ENCODE measurements around the gene ADRA2C. TPM values are rescaled to one million over a fixed set of nuclear protein-coding genes. Genes with fewer than 3 reads are reported as not detected.

Gene ADRA2C
- total RNA-seq, result 6.2 TPM
- long read RNA-seq, transcript ADRA2C-201 (1 exons, 2,129 nt), result major isoform, 23 of 23 reads
- long read RNA-seq, partial matches to known transcripts, result 0 of 23 reads
- long read RNA-seq, other reads (novel, unspliced or antisense), result 0 of 23 reads

GRCh38 chr4:3766036-3766784 is at the start of gene ADRA2C:
Gene ADRA2C, plus strand, starts transcription at chr4:3766385. Its CDS starts 222 bp downstream, at chr4:3766607.
- intact Hi-C loops (cut with DNase I), result loop anchor here (5.0 kb wide), 1 partner anchor 111 kb away; no protein-coding TSS in a partner anchor
- ATAC-seq (ENCODE audit: poor library complexity) (peak; percentile 30), DNase-seq (no peak)

DNA sequence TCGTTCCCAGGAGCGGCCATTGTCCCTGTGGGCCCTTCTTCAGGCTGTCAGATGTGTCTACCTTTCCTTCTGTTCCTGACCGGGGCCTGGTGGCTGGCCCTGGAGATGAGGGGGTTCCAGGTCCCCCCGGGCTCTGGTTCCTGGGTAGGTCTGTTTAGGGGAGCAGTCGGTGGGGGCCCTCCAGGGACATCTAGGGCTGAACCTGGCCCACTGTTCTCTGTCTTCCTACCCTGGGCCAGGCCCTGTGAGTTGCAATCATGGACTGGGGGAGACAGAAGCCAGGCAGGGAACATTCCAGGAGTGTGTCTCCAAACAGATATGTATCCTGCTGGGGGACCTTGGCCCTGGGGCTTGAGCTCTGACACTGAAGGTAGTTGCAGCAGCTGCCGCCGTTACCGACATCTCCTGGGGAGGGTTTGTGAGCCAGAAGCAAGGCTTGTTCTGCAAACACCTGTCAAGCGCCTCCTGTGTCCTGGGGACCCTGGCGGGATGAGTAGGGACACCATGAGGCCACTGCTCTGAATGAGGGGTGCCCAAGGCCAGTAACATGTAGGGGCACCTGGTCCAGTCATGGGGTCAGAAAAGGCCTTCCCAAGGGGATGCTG is 49.5 kb upstream of the ADRA2C start:
- ATAC-seq (ENCODE audit: poor library complexity), result no peak
- peak; percentile 7 for DNase-seq

GRCh38 chr4:3717241-3717640 is 48.9 kb upstream of the ADRA2C start:
- intact Hi-C loops (cut with DNase I), result no loop called here
- ATAC-seq (ENCODE audit: poor library complexity), result no peak
- peak; percentile 26 for DNase-seq

More for the DNA sequence above, 49.5 kb upstream of the ADRA2C start:
- intact Hi-C loops (cut with DNase I), result no loop called here

GRCh38 chr4:3718462-3718861 is 47.7 kb upstream of the ADRA2C start:
- intact Hi-C loops (cut with DNase I), result no loop called here
- ATAC-seq (ENCODE audit: poor library complexity) (no peak), DNase-seq (peak; percentile 4)

DNA sequence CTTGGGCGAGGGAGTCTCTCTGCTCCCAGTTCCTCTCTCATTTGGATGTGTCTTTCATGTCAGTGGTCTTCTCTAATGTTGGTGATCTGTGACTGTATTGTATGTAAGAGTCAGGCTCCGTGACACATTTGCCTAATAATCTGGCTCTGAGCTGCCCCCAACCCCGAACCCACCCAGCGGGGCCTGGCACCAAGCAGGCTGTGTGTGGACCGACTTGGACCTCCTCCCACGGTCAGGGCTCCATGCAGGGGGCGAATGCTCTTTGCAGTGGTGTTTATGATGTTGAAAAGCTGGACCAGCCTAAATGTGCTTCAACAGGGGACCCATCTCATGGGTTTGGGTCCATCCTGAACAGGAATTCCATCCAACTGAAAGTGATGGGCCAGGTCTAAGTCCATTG is 47.0 kb upstream of the ADRA2C start:
- intact Hi-C loops (cut with DNase I), result no loop called here
- no peak for ATAC-seq (ENCODE audit: poor library complexity)
- peak; percentile 24 for DNase-seq

GRCh38 chr4:3719836-3720235 is 46.3 kb upstream of the ADRA2C start:
- DNase-seq, result peak; percentile 29
- ATAC-seq (ENCODE audit: poor library complexity), result no peak
- intact Hi-C loops (cut with DNase I), result no loop called here

DNA sequence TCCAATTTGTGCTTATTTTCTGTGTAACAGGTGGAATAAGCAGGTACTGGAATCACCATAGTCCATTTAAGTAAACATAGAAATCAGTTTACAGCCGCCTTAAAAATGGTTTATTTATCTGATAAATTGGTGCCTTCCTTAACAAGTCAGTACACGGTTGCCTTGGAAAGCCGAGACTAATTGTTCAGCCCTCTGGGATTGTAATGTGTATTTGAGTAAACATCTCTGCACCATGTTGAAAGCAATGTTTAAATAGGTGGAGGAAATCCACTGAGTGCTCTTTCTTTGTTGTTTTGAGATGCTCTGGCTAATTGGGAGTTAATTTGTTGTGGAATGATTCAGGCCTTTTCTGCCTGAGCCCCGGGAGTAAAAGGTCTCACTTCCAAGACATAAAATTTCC is 45.7 kb upstream of the ADRA2C start:
- intact Hi-C loops (cut with DNase I), result no loop called here
- DNase-seq (no peak), ATAC-seq (ENCODE audit: poor library complexity) (no peak)

- intact Hi-C loops (cut with DNase I), result no loop called here
- DNase-seq (no peak), ATAC-seq (ENCODE audit: poor library complexity) (no peak)
Observed at GRCh38 chr4:3721186-3721585, 45.0 kb upstream of the ADRA2C start.

DNA sequence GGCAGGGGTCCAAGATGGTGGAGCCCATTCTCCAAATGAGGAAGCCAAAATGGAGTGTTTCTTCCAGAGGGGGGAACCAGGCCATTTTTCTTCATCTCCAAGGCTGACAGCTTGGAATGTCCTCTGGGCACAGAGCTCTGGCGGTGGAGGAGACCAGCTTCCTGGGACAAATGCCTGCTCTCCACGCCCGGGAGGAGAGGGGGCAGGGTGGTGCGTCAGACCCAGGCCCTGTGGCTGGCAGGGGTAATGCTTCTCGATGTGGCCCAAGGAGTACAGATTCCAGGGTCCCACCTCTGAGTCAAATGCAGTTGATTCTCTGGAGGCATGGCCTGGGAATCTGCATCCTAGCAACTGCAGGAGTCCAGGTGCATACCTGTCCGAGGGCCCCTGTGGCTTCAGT is 44.6 kb upstream of the ADRA2C start:
- intact Hi-C loops (cut with DNase I), result no loop called here
- ATAC-seq (ENCODE audit: poor library complexity) (no peak), DNase-seq (no peak)

GRCh38 chr4:3722446-3723231 is 43.5 kb upstream of the ADRA2C start:
- intact Hi-C loops (cut with DNase I), result no loop called here
- DNase-seq (no peak), ATAC-seq (ENCODE audit: poor library complexity) (no peak)

- ATAC-seq (ENCODE audit: poor library complexity) (no peak), DNase-seq (no peak)
- intact Hi-C loops (cut with DNase I), result no loop called here
Observed at GRCh38 chr4:3723232-3723642, 42.9 kb upstream of the ADRA2C start.

- DNase-seq, result no peak
- ATAC-seq (ENCODE audit: poor library complexity), result no peak
- intact Hi-C loops (cut with DNase I), result no loop called here
Observed at GRCh38 chr4:3724319-3725231, 41.6 kb upstream of the ADRA2C start.

DNA sequence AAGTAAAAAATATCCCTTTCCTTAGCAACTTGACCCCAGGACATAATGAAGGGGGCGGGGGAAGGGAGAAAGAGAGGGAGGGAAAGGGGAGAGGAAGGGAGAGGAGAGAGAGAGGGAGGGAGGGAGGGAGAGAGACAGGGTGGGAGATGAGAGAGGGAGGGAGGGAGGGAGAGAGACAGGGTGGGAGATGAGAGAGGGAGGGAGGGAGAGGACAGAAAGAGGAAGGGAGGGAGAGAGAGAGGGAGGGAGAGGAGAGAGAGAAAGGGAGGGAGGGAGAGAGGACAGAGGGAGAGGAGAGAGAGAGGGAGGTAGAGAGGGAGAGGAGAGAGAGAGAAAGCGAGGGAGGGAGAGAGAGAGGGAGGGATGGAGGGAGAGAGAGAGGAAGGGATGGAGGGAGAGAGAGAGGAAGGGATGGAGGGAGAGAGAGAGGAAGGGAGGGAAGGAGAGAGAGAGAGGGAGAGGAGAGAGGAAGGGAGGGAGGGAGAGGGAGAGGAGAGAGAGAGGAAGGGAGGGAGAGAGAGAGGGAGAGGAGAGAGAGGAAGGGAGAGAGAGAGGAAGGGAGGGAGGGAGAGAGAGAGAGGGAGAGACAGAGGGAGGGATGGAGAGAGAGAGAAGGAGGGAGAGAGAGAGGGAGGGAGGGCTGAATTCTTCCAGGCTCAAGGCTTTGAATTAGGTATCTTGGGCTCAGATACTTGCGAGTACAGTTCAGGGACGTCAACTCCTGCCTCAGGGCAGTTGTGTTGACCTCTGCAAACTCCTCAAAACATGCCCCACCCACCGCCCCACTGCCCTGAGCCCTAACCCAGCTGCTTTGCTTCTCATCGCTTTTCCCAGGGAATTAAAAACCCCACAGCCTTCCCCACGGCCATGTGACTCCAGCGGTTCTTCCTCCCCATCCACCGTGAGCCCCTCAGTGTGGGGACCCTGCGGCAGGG is 40.0 kb upstream of the ADRA2C start:
- DNase-seq (no peak), ATAC-seq (ENCODE audit: poor library complexity) (no peak)
- intact Hi-C loops (cut with DNase I), result no loop called here

GRCh38 chr4:3727847-3728469 is 38.2 kb upstream of the ADRA2C start:
- ATAC-seq (ENCODE audit: poor library complexity) (no peak), DNase-seq (no peak)
- intact Hi-C loops (cut with DNase I), result no loop called here

DNA sequence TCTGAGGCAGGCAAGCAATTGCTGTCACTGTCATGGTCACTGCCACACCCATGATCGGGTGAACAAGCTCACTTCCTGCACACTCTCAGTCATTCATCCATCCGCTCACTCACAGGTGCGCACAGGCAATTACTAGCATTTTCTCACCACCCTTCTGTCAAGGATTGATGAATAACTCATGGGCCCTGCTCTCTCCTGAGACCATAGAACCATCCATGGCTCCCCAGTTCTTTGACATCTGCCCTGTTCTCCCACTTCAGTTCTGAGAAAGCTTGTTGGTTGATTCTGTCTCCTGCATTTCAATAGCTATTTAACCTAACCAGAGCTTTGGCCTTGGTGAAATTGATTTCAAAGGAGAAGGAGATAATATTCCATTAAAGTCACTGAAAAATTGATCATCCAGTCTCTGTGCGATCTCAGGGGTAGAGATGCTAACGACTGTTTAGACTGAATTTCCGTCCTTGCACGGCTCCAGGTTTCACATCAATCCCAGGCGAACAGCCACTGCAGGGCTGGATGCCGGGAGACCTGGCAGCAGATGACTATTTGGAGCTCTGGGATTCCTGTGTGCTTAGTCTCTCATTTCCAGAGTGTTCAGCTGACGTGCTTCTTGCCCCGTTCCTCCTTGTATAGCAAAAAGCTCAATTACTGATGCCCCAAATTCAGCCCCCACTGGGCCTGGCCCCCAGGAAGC is 36.9 kb upstream of the ADRA2C start:
- no peak for DNase-seq
- intact Hi-C loops (cut with DNase I), result no loop called here
- ATAC-seq (ENCODE audit: poor library complexity), result no peak

DNA sequence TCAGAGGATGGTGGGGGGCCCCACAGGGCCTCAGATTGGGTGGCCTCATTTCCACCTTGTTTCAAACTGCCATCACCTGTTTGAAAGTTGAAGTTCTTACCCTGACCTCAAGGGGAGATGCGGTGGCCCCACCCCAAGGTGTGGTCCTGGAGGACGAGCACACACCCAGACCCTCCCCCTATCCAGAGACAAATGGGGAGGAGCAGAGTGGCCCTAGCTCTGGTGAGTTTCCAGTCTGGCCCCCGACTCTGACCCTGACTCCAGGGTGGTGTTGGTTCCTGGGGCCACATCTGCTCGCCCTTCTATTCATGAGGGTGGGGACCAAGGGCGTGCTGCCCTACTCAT is 36.3 kb upstream of the ADRA2C start:
- ATAC-seq (ENCODE audit: poor library complexity) (no peak), DNase-seq (no peak)
- intact Hi-C loops (cut with DNase I), result no loop called here
